HepG2 (cell line): ENCODE data around the gene ITM2B. TPM values are rescaled to one million over a fixed set of nuclear protein-coding genes. Genes with fewer than 3 reads are reported as not detected.

ENCODE experiments used
- ATAC-seq: fragments of 200-7000 bp; cut with Tn5 transposase; 3 replicates; pipeline ENCODE4 v1.9.1; 2020; ENCODE audit warnings: mild to moderate bottlenecking, moderate library complexity
- BruUV-seq: library from RNA; stranded (reverse); fragments of 400-500 nt; replicated peaks from 2 replicates; lab custom pipeline; 2021; lab: Mats Ljungman, UMichigan
- CTCF ChIA-PET: fragments of 300-600 bp; formaldehyde crosslinking; extraction: SDS; loops from one replicate; lab custom pipeline; 2021; ENCODE audit warnings: low total read pairs, inconsistent platforms, low intra/inter-chr PET ratio; lab: Yijun Ruan, JAX
- POLR2A ChIA-PET: fragments of 350-600 bp; sonication (Branson Sonifier 250); formaldehyde crosslinking; loops from one replicate; lab custom pipeline; 2020; ENCODE audit warnings: antibody characterized with exemption, inconsistent platforms; lab: Yijun Ruan, JAX
- DNase-seq: peaks from one replicate; pipeline ENCODE4 v3.0.0-alpha.2; 2015; ENCODE audit warnings: low spot score
- FAIRE-seq: peaks from 3 replicates; lab custom pipeline; 2011; peaks lifted over from hg19 to GRCh38; lab: Jason Lieb, UNC
- H2AFZ ChIP-seq: one replicate; pipeline ENCODE4 v1.6.1; 2011; ENCODE audit warnings: low read length, inconsistent platforms
- H3K27ac ChIP-seq: fragments of 300-600 bp; 3 replicates; pipeline ENCODE4 v1.8.0; 2011; ENCODE audit warnings: mixed run types, mild to moderate bottlenecking, mixed read lengths, low read length, inconsistent platforms; ENCODE audit not compliant: insufficient read depth; ENCODE audit errors: extremely low read length
- H3K27me3 ChIP-seq, 2 experiments: fragments of 200-600 bp in 1 of 2; 2 replicates in 1 of 2; 3 replicates in 1 of 2; pipeline versions ENCODE4 v1.6.0 to v1.8.0; 2011; ENCODE audit warnings: low read length in 2 of 2, mild to moderate bottlenecking in 2 of 2, moderate library complexity in 2 of 2, inconsistent platforms in 1 of 2; ENCODE audit not compliant: insufficient read depth in 2 of 2, control insufficient read depth in 1 of 2
- H3K36me3 ChIP-seq, 2 experiments: fragments of 200-600 bp in 1 of 2; replicated peaks in 1 of 2; 2 replicates in 1 of 2; 3 replicates in 1 of 2; pipeline versions ENCODE4 v1.5.1 to v1.8.0; 2011; ENCODE audit warnings: low read length in 2 of 2, inconsistent platforms in 1 of 2; ENCODE audit not compliant: insufficient read depth in 2 of 2, control insufficient read depth in 1 of 2
- H3K4me1 ChIP-seq: 2 replicates; pipeline ENCODE4 v1.5.1; 2012; ENCODE audit warnings: low read length, inconsistent platforms; ENCODE audit not compliant: insufficient read depth
- H3K4me2 ChIP-seq: 2 replicates; pipeline ENCODE4 v1.6.0; 2011; ENCODE audit warnings: low read depth, low read length, inconsistent platforms
- H3K4me3 ChIP-seq, 3 experiments: fragments of 200-600 bp in 1 of 3; sonication (generic), shearing (Covaris generic) in 1 of 3; replicated peaks in 1 of 3; 2 replicates each; pipeline ENCODE4 v1.5.1; 2011 to 2016; ENCODE audit warnings: low read length in 3 of 3, inconsistent platforms in 2 of 3, low read depth in 2 of 3, mild to moderate bottlenecking in 2 of 3, control low read depth in 1 of 3, mixed read lengths in 1 of 3; ENCODE audit not compliant: insufficient read depth in 1 of 3
- H3K79me2 ChIP-seq: one replicate; pipeline ENCODE4 v1.6.1; 2011; ENCODE audit warnings: low read length, inconsistent platforms; ENCODE audit not compliant: insufficient read depth
- H3K9ac ChIP-seq: 2 replicates; pipeline ENCODE4 v1.6.0; 2011; ENCODE audit warnings: mild to moderate bottlenecking, low read depth, low read length, inconsistent platforms; ENCODE audit not compliant: insufficient read depth
- H3K9me3 ChIP-seq: 2 replicates; pipeline ENCODE4 v1.5.1; 2012; ENCODE audit warnings: mild to moderate bottlenecking, low read length
- H4K20me1 ChIP-seq: 2 replicates; pipeline ENCODE4 v1.6.0; 2011; ENCODE audit warnings: inconsistent platforms, mild to moderate bottlenecking, low read length, moderate library complexity; ENCODE audit not compliant: insufficient read depth
- CREM ChIP-seq, 2 experiments: sonication (generic) in 1 of 2; formaldehyde crosslinking in 1 of 2; IDR thresholded peaks; 2 replicates each; pipeline versions ENCODE4 v1.4.0 to v1.6.1; 2016 to 2020; ENCODE audit warnings: antibody characterized with exemption in 1 of 2, mild to moderate bottlenecking in 1 of 2, missing genetic modification reagents in 1 of 2
- HES4 ChIP-seq: sonication (generic); formaldehyde crosslinking; IDR thresholded peaks from 2 replicates; pipeline ENCODE4 v1.9.0; 2021; ENCODE audit warnings: mild to moderate bottlenecking, missing genetic modification reagents, borderline replicate concordance
- HNRNPL ChIP-seq: fragments of 200-400 bp; formaldehyde crosslinking; IDR thresholded peaks from 2 replicates; pipeline ENCODE4 v1.6.1; 2017; ENCODE audit warnings: mild to moderate bottlenecking, low read depth, low read length
- SOX5 ChIP-seq: IDR thresholded peaks from 2 replicates; pipeline ENCODE4 v1.6.1; 2016; ENCODE audit warnings: borderline replicate concordance
- STAG1 ChIP-seq: sonication (generic); formaldehyde crosslinking; IDR thresholded peaks from 2 replicates; pipeline ENCODE4 v1.4.0; 2020; ENCODE audit warnings: missing genetic modification reagents
- TCF12 ChIP-seq, 2 experiments: fragments of 450-650 bp in 1 of 2; sonication (generic) in 1 of 2; formaldehyde crosslinking in 1 of 2; IDR thresholded peaks; 2 replicates each; pipeline versions ENCODE4 v1.6.1 to v1.8.0; 2017 to 2022; ENCODE audit warnings: antibody characterized with exemption in 1 of 2, mild to moderate bottlenecking in 1 of 2, missing genetic modification reagents in 1 of 2, moderate library complexity in 1 of 2
- TGIF2 ChIP-seq: IDR thresholded peaks from 2 replicates; pipeline ENCODE4 v1.6.1; 2016; ENCODE audit warnings: control low read depth, missing compliant biosample characterization
- TMF1 ChIP-seq: sonication (generic); formaldehyde crosslinking; IDR thresholded peaks from 2 replicates; pipeline ENCODE4 v1.8.1; 2022; ENCODE audit warnings: low read depth, missing genetic modification reagents
- ZNF317 ChIP-seq: sonication (generic); formaldehyde crosslinking; IDR thresholded peaks from 2 replicates; pipeline ENCODE4 v1.5.0; 2020; ENCODE audit warnings: mild to moderate bottlenecking, missing genetic modification reagents
- ZNF605 ChIP-seq: sonication (generic); formaldehyde crosslinking; IDR thresholded peaks from 2 replicates; pipeline ENCODE4 v1.8.0; 2022; ENCODE audit warnings: mild to moderate bottlenecking, missing genetic modification reagents
- WGBS: methylation state at CpG from one replicate; pipeline ENCODE4 v1.1.6; 2017; ENCODE audit warnings: low lambda C conversion rate; 5-methylcytosine and 5-hydroxymethylcytosine counted together
- in situ Hi-C: cut with HindIII; loops from 2 replicates; pipeline ENCODE4 v1.10.0; 2017; ENCODE audit warnings: low pct_unique_long_range_greater_than_20kb; ENCODE audit not compliant: extremely low pct_ligation_motif_present
- intact Hi-C: fragments of 100-400 bp; cut with micrococcal nuclease; formaldehyde crosslinking; loops from one replicate; pipeline ENCODE4 v1.10.0; 2022; ENCODE audit not compliant: unreplicated experiment
- polyA plus RNA-seq, 8 experiments: library from polyadenylated mRNA; depleted of rRNA in 3 of 8; stranded (reverse) in 7 of 8; unstranded in 1 of 8; fragments of >200 nt; fragmentation: Illumina TruSeq in 4 of 8; extraction: Trizol in 4 of 8; gene quantifications; 2 replicates each; pipeline versions ENCODE4 v1.2.1 to v1.2.3, GENCODE V29; 2011 to 2016; ENCODE audit warnings: low read depth in 4 of 8, missing spikeins in 1 of 8, mixed read lengths in 1 of 8; ENCODE audit not compliant: insufficient read depth in 1 of 8
- total RNA-seq, 5 experiments: library from RNA; depleted of rRNA; stranded (reverse); fragments of >200 nt; fragmentation: Illumina TruSeq; extraction: Trizol; gene quantifications; 2 replicates each; pipeline ENCODE4 v1.2.3, GENCODE V29; 2016; ENCODE audit warnings: low read depth in 1 of 5
- TF ChIP-seq, protein P1 (sequence below): sonication (generic); formaldehyde crosslinking; IDR thresholded peaks from 2 replicates; pipeline ENCODE4 v1.4.0; 2020; ENCODE audit warnings: missing genetic modification reagents
- TF ChIP-seq, protein P2 (sequence below): sonication (generic); formaldehyde crosslinking; IDR thresholded peaks from 2 replicates; pipeline ENCODE4 v1.8.1; 2023; ENCODE audit warnings: mild to moderate bottlenecking, missing genetic modification reagents, borderline replicate concordance
- TF ChIP-seq, protein P3 (sequence below): sonication (generic); formaldehyde crosslinking; conservative IDR thresholded peaks from 2 replicates; pipeline ENCODE4 v1.4.0; 2020; ENCODE audit warnings: missing genetic modification reagents
- TF ChIP-seq, protein P4 (sequence below): sonication (generic); formaldehyde crosslinking; conservative IDR thresholded peaks from 2 replicates; pipeline ENCODE4 v1.8.0; 2022; ENCODE audit warnings: low read depth, missing genetic modification reagents

Gene ITM2B
- total and polyA plus RNA-seq, 2 of the 13 experiments (the other 11 are each of a cell fraction or from before 2014, with no cell fraction given) = 158 to 373 TPM

DNA sequence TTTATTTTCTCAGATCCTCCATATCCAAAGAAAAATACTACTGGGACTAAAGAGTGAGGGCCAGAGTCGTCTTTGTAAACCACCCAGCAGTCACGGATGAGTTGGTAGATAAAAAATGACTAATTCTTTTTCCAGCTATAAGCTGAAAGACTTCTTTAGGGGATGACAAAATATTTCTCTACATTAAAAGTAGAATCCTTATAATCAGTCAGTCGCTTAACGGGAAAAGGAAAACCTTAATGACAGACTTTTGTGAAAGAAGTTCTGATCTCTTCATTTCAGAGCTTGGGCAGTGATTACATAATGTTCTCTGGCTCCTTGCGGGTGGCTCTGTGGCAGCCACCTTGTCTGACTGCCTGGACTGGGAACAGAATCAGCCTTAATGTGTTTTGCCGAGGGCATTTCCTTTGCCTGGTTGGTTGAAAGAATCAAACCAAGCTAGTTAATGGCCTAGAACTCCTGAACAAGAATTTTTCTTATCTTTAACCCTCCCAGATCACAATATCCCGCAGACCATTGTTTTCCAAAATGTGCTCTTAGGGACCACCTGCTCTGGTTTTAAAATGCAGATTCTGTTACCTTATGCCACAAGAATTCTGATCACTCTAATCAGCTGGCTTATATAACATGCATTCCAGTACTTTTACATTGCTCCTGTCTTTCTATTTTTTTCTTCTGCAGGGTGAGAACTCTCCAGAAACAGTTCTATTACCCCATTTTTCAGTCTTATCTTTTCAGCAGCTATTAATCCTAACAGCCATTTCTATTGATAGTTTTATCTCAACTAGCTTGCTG, 2.5 kb downstream of the ITM2B start (continued):
- TF ChIP-seq, protein P1, sequence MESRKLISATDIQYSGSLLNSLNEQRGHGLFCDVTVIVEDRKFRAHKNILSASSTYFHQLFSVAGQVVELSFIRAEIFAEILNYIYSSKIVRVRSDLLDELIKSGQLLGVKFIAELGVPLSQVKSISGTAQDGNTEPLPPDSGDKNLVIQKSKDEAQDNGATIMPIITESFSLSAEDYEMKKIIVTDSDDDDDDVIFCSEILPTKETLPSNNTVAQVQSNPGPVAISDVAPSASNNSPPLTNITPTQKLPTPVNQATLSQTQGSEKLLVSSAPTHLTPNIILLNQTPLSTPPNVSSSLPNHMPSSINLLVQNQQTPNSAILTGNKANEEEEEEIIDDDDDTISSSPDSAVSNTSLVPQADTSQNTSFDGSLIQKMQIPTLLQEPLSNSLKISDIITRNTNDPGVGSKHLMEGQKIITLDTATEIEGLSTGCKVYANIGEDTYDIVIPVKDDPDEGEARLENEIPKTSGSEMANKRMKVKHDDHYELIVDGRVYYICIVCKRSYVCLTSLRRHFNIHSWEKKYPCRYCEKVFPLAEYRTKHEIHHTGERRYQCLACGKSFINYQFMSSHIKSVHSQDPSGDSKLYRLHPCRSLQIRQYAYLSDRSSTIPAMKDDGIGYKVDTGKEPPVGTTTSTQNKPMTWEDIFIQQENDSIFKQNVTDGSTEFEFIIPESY (CRISPR knock-in tag) = peak; percentile 44; the same call in 1 of the 2 replicates
- TF ChIP-seq TMF1 (CRISPR knock-in tag) = no peak
- no peak for TF ChIP-seq CREM (IDR thresholded peaks at IDR 0.05)
- TF ChIP-seq CREM (CRISPR knock-in tag; IDR thresholded peaks at IDR 0.05) = no peak
- TF ChIP-seq TCF12 (IDR thresholded peaks at IDR 0.05) = no peak
- TF ChIP-seq TCF12 (CRISPR knock-in tag; IDR thresholded peaks at IDR 0.05) = no peak
- TF ChIP-seq, protein P2, sequence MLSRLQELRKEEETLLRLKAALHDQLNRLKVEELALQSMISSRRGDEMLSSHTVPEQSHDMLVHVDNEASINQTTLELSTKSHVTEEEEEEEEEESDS = no peak
- no peak for TF ChIP-seq ZNF317
- no peak for TF ChIP-seq HNRNPL

DNA sequence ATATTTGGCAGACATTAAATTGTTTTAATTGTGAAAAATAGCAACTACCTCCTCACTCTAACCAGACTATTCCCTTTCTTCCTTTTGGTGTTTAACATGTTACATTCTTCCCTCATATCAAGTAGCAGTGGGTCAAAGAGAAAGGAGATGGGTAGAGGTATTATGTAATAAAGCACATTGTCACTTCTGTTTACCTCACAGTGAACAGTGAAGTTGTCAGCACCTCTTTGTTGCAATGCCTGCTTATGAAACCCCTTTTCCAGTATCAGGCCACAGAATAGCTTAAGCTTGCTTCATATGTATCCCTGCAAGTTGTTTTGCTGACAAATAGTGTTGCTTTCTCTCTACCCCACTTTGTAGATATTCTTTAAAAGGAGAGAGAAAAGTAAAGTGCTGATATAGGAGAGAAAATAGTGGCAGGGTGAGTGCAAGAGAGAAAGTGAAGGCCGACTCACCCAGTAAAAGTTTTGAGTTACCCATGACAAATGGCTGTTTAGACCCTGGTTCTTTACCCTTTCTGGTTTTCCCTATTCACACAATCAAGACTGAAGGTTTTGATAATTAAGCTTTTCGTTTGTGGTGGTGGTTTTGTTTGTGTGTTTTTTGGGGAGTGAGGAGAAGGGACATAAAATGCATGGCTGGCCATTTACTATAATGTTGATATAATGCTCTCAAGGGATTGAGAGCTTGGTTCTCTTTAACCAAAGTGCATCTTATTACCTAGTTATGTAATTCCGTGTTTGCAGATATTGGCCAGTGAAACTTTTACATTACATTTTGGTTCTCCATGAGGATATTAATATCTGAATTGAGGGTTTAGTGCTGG, 3.7 kb downstream of the ITM2B start:
- Histone ChIP-seq H3K4me2 (peak overlapping the region; percentile 80), H3K9ac (peak overlapping the region; percentile 2; the same call in 1 of the 2 replicates), H2AFZ (no peak overlapping the region), H3K36me3 (peaks cover 0 to 5% of the 10 kb centered on the region in 2 experiments; a peak in 1 of 5 replicates), H3K79me2 (peaks cover 82% of the 10 kb centered on the region), H3K27ac (peak overlapping the region; percentile 24), H3K4me1 (peaks cover 67% of the 10 kb centered on the region), H3K9me3 (no peaks in the 10 kb centered on the region), H3K27me3 (no peaks in the 10 kb centered on the region; a peak in 1 of 5 replicates), H3K4me3 (no peak overlapping the region; a peak in 3 of 6 replicates), H4K20me1 (peaks cover 30% of the 10 kb centered on the region)
- FAIRE-seq (no peak), ATAC-seq (no peak), DNase-seq (no peak)
- ChIA-PET POLR2A (interaction anchor here (1.4 to 2.2 kb wide), 2 partner anchors 17 to 67 kb away, joined by 3 to 9 read pairs; partner anchors contain the start of gene RB1), CTCF (no interaction called here)
- no TSS peak for BruUV-seq
- 49% methylated on average over 3 of the region's 3 CpGs for WGBS
- in situ Hi-C loops (no loop called here), intact Hi-C loops (no loop called here)
- TF ChIP-seq, protein P3, sequence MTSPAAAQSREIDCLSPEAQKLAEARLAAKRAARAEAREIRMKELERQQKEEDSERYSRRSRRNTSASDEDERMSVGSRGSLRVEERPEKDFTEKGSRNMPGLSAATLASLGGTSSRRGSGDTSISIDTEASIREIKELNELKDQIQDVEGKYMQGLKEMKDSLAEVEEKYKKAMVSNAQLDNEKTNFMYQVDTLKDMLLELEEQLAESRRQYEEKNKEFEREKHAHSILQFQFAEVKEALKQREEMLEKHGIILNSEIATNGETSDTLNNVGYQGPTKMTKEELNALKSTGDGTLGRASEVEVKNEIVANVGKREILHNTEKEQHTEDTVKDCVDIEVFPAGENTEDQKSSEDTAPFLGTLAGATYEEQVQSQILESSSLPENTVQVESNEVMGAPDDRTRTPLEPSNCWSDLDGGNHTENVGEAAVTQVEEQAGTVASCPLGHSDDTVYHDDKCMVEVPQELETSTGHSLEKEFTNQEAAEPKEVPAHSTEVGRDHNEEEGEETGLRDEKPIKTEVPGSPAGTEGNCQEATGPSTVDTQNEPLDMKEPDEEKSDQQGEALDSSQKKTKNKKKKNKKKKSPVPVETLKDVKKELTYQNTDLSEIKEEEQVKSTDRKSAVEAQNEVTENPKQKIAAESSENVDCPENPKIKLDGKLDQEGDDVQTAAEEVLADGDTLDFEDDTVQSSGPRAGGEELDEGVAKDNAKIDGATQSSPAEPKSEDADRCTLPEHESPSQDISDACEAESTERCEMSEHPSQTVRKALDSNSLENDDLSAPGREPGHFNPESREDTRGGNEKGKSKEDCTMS (CRISPR knock-in tag) = no peak
- no peak for TF ChIP-seq ZNF317
- TF ChIP-seq SOX5 (CRISPR knock-in tag) = peak; percentile 78
- TF ChIP-seq HES4 (CRISPR knock-in tag) = no peak
- TF ChIP-seq STAG1 (CRISPR knock-in tag) = no peak
- TF ChIP-seq ZNF605 = no peak
- TF ChIP-seq TGIF2 (CRISPR knock-in tag) = peak; percentile 71; the same call in 1 of the 2 replicates
- TF ChIP-seq, protein P4, sequence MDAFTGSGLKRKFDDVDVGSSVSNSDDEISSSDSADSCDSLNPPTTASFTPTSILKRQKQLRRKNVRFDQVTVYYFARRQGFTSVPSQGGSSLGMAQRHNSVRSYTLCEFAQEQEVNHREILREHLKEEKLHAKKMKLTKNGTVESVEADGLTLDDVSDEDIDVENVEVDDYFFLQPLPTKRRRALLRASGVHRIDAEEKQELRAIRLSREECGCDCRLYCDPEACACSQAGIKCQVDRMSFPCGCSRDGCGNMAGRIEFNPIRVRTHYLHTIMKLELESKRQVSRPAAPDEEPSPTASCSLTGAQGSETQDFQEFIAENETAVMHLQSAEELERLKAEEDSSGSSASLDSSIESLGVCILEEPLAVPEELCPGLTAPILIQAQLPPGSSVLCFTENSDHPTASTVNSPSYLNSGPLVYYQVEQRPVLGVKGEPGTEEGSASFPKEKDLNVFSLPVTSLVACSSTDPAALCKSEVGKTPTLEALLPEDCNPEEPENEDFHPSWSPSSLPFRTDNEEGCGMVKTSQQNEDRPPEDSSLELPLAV (CRISPR knock-in tag) = no peak
